ENCODE data around the gene PIK3CD. TPM values are rescaled to one million over a fixed set of nuclear protein-coding genes. Genes with fewer than 3 reads are reported as not detected.
A peak's percentile ranks its signal among the peaks of the same experiment; 100 is the strongest.

Gene PIK3CD
- polyA plus RNA-seq (2011; rRNA removed) (9.0 and 10.9 TPM in 2 replicates), polyA minus RNA-seq (2011; rRNA and poly(A)+ RNA removed) (22.7 and 23.5 TPM in 2 replicates)

GRCh38 chr1:9651565-9652378 lies at the start of gene PIK3CD:
TSS of gene PIK3CD (plus strand) at chr1:9651731. CDS start at chr1:9710456, 58,725 bp downstream.
- CTCF ChIA-PET = interaction anchor here (0.6 to 1.2 kb wide), 2 partner anchors 18 to 25 kb away, joined by 3 to 5 read pairs; no protein-coding TSS in a partner anchor
- POLR2A ChIA-PET = interaction anchor here (0.7 to 2.4 kb wide), 4 partner anchors 14 to 327 kb away, joined by 6 to 9 read pairs (median 7); no protein-coding TSS in a partner anchor
- Histone ChIP-seq H3K4me3 (ENCODE audit: low read depth, low read length) (peak within 1 kb of the TSS; percentile 64), H3K9me3 (ENCODE audit: control insufficient read depth, insufficient read depth, low read length) (no peaks in the 10 kb centered on the region), H3K27me3 (ENCODE audit: control insufficient read depth, insufficient read depth, low read length) (peaks cover 19% of the 10 kb centered on the region), H3K27ac (ENCODE audit: low read depth, low read length) (no peak within 1 kb of the TSS)
- DNase-seq (ENCODE audit: low read depth, low spot score) = no peak
- TF ChIP-seq CTCF (IDR thresholded peaks at IDR 0.05; ENCODE audit: low read depth, low read length) = no peak

GRCh38 chr1:9601942-9602793 lies 49.4 kb upstream of the PIK3CD start:
- no peak for DNase-seq (ENCODE audit: low read depth, low spot score)
- H3K4me3 ChIP-seq (ENCODE audit: low read depth, low read length) = no peak overlapping the region
- no peaks in the 10 kb centered on the region; the same call in 1 of the 2 replicates for H3K9me3 ChIP-seq (ENCODE audit: control insufficient read depth, insufficient read depth, low read length)
- no peak overlapping the region for H3K27ac ChIP-seq (ENCODE audit: low read depth, low read length)
- CTCF ChIA-PET = no interaction called here
- no peaks in the 10 kb centered on the region for H3K27me3 ChIP-seq (ENCODE audit: control insufficient read depth, insufficient read depth, low read length)
- POLR2A ChIA-PET = no interaction called here
- TF ChIP-seq CTCF (IDR thresholded peaks at IDR 0.05; ENCODE audit: low read depth, low read length) = no peak

- CTCF ChIA-PET = no interaction called here
- no peak overlapping the region for H3K27ac ChIP-seq (ENCODE audit: low read depth, low read length)
These were observed 48.8 kb upstream of the PIK3CD start for GRCh38 chr1:9602794-9603167.

GRCh38 chr1:9603307-9603706 lies 48.2 kb upstream of the PIK3CD start:
- H3K27ac ChIP-seq (ENCODE audit: low read depth, low read length) = no peak overlapping the region
- H3K27me3 ChIP-seq (ENCODE audit: control insufficient read depth, insufficient read depth, low read length) = no peaks in the 10 kb centered on the region
- no peak overlapping the region for H3K4me3 ChIP-seq (ENCODE audit: low read depth, low read length)
- TF ChIP-seq CTCF (IDR thresholded peaks at IDR 0.05; ENCODE audit: low read depth, low read length) = no peak
- DNase-seq (ENCODE audit: low read depth, low spot score) = no peak
- ChIA-PET POLR2A (no interaction called here), CTCF (interaction anchor here (1.5 kb wide), 1 partner anchor 23 kb away, joined by 3 read pairs; no protein-coding TSS in a partner anchor)
- no peaks in the 10 kb centered on the region; the same call in 1 of the 2 replicates for H3K9me3 ChIP-seq (ENCODE audit: control insufficient read depth, insufficient read depth, low read length)

More at GRCh38 chr1:9602794-9603167, 48.8 kb upstream of the PIK3CD start:
- Histone ChIP-seq H3K4me3 (ENCODE audit: low read depth, low read length) (no peak overlapping the region), H3K9me3 (ENCODE audit: control insufficient read depth, insufficient read depth, low read length) (no peaks in the 10 kb centered on the region; the same call in 1 of the 2 replicates), H3K27me3 (ENCODE audit: control insufficient read depth, insufficient read depth, low read length) (no peaks in the 10 kb centered on the region)
- no peak for TF ChIP-seq CTCF (IDR thresholded peaks at IDR 0.05; ENCODE audit: low read depth, low read length)
- POLR2A ChIA-PET = no interaction called here
- DNase-seq (ENCODE audit: low read depth, low spot score) = no peak
